MM.1S (cell line): Measurements from ENCODE around the gene MAPK10.
"Not testable (repeated sequence)": the region's sequence is repeated elsewhere in the genome, so short reads cannot be mapped to it uniquely, and the experiment has no call there.

Experiments used
- EZH2phosphoT487 ChIP-seq: fragments of 300-600 bp; sonication (generic); IDR thresholded peaks from 2 replicates; pipeline ENCODE4 v1.6.1; 2018; ENCODE audit warnings: antibody characterized with exemption, low read length
- TF ChIP-seq, protein P1 (sequence below): fragments of 300-600 bp; sonication (generic); IDR thresholded peaks from 2 replicates; pipeline ENCODE4 v1.5.1; 2016; ENCODE audit warnings: antibody characterized with exemption, low read length, mixed read lengths

DNA sequence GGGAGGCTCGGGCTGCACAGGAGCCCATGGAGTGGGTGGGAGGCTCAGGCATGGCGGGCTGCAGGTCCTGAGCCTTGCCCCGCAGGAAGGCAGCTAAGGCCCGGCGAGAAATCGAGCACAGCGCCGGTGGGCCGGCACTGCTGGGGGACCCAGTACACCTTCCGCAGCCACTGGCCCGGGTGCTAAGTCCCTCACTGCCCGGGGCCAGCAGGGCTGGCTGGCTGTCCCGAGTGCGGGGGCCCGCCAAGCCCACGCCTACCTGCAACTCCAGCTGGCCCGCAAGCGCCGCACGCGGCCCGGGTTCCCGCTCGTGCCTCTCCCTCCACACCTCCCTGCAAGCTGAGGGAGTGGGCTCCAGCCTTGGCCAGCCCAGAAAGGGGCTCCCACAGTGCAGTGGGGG lies 338.2 kb downstream of the MAPK10 start:
- TF ChIP-seq, protein P1, sequence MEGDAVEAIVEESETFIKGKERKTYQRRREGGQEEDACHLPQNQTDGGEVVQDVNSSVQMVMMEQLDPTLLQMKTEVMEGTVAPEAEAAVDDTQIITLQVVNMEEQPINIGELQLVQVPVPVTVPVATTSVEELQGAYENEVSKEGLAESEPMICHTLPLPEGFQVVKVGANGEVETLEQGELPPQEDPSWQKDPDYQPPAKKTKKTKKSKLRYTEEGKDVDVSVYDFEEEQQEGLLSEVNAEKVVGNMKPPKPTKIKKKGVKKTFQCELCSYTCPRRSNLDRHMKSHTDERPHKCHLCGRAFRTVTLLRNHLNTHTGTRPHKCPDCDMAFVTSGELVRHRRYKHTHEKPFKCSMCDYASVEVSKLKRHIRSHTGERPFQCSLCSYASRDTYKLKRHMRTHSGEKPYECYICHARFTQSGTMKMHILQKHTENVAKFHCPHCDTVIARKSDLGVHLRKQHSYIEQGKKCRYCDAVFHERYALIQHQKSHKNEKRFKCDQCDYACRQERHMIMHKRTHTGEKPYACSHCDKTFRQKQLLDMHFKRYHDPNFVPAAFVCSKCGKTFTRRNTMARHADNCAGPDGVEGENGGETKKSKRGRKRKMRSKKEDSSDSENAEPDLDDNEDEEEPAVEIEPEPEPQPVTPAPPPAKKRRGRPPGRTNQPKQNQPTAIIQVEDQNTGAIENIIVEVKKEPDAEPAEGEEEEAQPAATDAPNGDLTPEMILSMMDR: not testable (repeated sequence)
- TF ChIP-seq EZH2phosphoT487: not testable (repeated sequence)
